ENCODE data around the gene KIF1A.

GRCh38 chr2:240720686-240721595, 99.1 kb downstream of the KIF1A start:
- TF ChIP-seq CTCF (IDR thresholded peaks at IDR 0.05) (no peak), POLR2A (IDR thresholded peaks at IDR 0.05) (no peak)
